Pancreas (tissue), 10 donors: ENCODE data around the gene GET4. TPM values are rescaled to one million over a fixed set of nuclear protein-coding genes. Genes with fewer than 3 reads are reported as not detected.
A peak's percentile ranks its signal among the peaks of the same experiment; 100 is the strongest.

Experiments used
- ATAC-seq, 4 donors: fragments of 200-7000 bp; cut with Tn5 transposase; one replicate each; pipeline versions ENCODE4 v1.8.0 to v1.9.1; 2020; ENCODE audit warnings: mild to moderate bottlenecking in 4 of 4, moderate library complexity in 4 of 4
- DNase-seq, 6 donors: peaks; one replicate each; pipeline ENCODE4 v3.0.0-alpha.2; 2020
- FAIRE-seq: peaks from 2 replicates; lab custom pipeline; 2012; peaks lifted over from hg19 to GRCh38; lab: Jason Lieb, UNC
- H3K27ac ChIP-seq, 4 donors: fragments of 200-600 bp; sonication (generic); 1 replicate in 3 of 4; 2 replicates in 1 of 4; pipeline versions ENCODE4 v1.5.0 to v1.8.0; 2020
- H3K27me3 ChIP-seq, 4 donors: fragments of 200-600 bp; one replicate each; pipeline ENCODE4 v1.8.0; 2021
- H3K36me3 ChIP-seq, 3 donors: fragments of 200-600 bp; sonication (generic) in 1 of 3; one replicate each; pipeline versions ENCODE4 v1.5.0 to v1.8.0; 2020 to 2021
- H3K4me1 ChIP-seq, 3 donors: fragments of 200-600 bp; one replicate each; pipeline ENCODE4 v1.8.0; 2021
- H3K4me3 ChIP-seq, 4 donors: fragments of 200-600 bp; sonication (generic) in 2 of 4; one replicate each; pipeline versions ENCODE4 v1.5.0 to v1.8.0; 2020 to 2021
- H3K9me3 ChIP-seq, 4 donors: fragments of 200-600 bp; one replicate each; pipeline ENCODE4 v1.8.0; 2021
- WGBS, 2 donors: extraction: QIAGEN DNeasy Blood & Tissue Kit; methylation state at CpG; one replicate each; pipeline ENCODE4 v1.1.7; 2013; 5-methylcytosine and 5-hydroxymethylcytosine counted together
- intact Hi-C, 3 donors: fragments of 100-400 bp; cut with DNase I; formaldehyde crosslinking; loops; one replicate each; pipeline versions ENCODE4 v1.11.1 to v1.14.2; 2022
- polyA plus RNA-seq, 2 donors: library from polyadenylated mRNA; stranded (reverse); fragments of 200-250 nt; gene quantifications; one replicate each; pipeline ENCODE4 v1.2.3, GENCODE V29; 2013
- total RNA-seq, 6 donors: library from RNA; stranded (reverse); fragmentation: NEBNext Ultra II Directional in 4 of 6; extraction: Animal tissue kit (Norgen Biotek cat#: 25700) in 4 of 6; gene quantifications; one replicate each; pipeline versions ENCODE4 v1.2.1 to v1.2.4, GENCODE V29; 2021 to 2023
- TF ChIP-seq, protein P1 (sequence below), 4 donors: fragments of 200-600 bp; sonication (generic) in 3 of 4; IDR thresholded peaks; one replicate each; pipeline versions ENCODE4 v1.5.0 to v1.8.0; 2021; ENCODE audit warnings: antibody characterized with exemption in 4 of 4
- donor health status: healthy with polysubstance abuse.
- donor health status: DM: no; HTN: no; CAD: no; lungs with moderate emphysema.
- donor health status: DM: no; HTN: no; CAD: no.
- donor health status: control.
- donor health status: control.
- donor health status: Bipolar disorder and iron deficiency.
- donor health status: DM: yes; HTN: yes; CAD: no.
- donor health status: DM: no; HTN: no; CAD: no.
- donor health status: DM: no; HTN: no; CAD: no.
- donor health status: DM: yes; HTN: yes; CAD: no.

GET4 gene
- total and polyA plus RNA-seq, 8 donors, result 13.1 to 94.5 (median 21.4) TPM

DNA sequence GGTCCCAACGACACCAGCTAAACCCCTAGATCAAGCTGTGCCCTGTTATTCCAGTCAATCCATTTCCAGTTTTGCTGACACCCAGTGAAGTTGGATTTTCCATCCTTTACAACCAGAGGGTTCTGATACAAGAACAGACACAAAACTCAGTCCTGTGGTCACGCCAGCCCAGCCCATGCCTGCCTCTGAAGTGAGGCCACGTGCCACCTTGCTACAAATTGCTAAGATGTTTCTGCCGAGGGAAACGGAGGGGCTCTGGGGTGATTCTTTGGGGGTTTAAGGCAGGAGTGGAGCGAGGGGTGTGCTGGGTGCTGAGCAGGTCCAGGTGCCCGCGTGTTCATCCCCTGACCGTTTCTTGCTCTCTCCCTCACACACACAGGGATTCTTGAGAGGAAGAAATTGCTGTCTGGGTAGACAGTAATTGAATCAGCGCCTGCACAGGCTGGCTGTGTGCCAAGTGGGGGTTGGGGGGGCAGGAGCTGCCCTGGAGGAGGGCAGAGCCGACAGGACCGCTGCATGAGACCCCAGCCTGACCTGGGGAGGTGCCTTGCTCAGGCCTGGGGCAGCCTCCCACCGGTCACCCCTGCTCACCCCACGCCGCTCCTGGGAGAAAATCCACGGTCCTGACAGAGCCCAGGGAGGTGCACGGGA lies 40.1 kb downstream of the GET4 start:
- TF ChIP-seq, protein P1, sequence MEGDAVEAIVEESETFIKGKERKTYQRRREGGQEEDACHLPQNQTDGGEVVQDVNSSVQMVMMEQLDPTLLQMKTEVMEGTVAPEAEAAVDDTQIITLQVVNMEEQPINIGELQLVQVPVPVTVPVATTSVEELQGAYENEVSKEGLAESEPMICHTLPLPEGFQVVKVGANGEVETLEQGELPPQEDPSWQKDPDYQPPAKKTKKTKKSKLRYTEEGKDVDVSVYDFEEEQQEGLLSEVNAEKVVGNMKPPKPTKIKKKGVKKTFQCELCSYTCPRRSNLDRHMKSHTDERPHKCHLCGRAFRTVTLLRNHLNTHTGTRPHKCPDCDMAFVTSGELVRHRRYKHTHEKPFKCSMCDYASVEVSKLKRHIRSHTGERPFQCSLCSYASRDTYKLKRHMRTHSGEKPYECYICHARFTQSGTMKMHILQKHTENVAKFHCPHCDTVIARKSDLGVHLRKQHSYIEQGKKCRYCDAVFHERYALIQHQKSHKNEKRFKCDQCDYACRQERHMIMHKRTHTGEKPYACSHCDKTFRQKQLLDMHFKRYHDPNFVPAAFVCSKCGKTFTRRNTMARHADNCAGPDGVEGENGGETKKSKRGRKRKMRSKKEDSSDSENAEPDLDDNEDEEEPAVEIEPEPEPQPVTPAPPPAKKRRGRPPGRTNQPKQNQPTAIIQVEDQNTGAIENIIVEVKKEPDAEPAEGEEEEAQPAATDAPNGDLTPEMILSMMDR (IDR thresholded peaks at IDR 0.05), result no peak
- ATAC-seq (peak in 1 of 4 donors; percentile 25), FAIRE-seq (no peak), DNase-seq (peak in 3 of 6 donors; percentile 63 to 85 (median 68))
- Histone ChIP-seq H3K36me3 (no peaks in the 10 kb centered on the region), H3K4me1 (no peaks in the 10 kb centered on the region), H3K27me3 (no peaks in the 10 kb centered on the region), H3K4me3 (no peak overlapping the region), H3K27ac (no peak overlapping the region), H3K9me3 (no peaks in the 10 kb centered on the region)
- WGBS, 2 donors, result 57 to 61% methylated on average over 15 to 17 of the region's 17 CpGs
- intact Hi-C loops, result no loop called here

DNA sequence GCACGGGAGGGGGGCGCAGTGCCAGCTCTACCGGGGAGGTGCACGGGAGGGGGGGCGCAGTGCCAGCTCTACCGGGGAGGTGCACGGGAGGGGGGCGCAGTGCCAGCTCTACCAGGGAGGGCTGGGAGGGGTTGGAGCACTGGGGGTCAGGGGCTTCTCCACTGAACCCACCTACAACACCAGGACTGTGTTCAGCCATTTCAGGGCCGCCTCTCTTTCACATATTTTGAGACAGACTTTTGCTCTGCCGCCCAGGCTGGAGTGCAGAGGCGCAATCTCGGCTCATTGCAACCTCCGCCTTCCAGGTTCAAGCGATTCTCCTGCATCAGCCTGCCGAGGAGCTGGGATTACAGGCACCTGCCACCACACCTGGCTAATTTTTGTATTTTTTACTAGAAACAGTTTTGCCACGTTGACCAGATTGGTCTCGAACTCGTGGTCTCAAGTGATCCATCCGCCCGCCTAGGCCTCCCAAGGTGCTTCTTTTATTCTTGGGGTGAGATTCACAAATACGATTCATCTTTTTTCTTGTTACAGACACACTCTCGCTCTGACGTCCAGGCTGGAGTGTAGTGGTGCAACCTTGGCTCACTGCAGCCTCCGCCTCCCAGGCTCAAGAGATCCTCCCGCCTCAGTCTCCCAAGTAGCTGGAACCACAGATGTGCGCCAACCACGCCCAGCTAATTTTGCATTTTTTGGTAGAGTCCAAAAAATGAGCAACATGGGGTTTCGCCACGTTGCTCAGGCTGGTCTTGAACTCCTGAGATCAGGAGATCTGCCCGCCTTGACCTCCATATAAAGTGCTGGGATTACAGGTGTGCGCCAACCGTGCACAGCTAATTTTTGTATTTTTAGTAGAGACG lies 41.1 kb downstream of the GET4 start:
- FAIRE-seq (no peak), ATAC-seq (no peak), DNase-seq (peak in 3 of 6 donors; percentile 21 to 28 (median 28))
- TF ChIP-seq, protein P1 (IDR thresholded peaks at IDR 0.05), result no peak
- Histone ChIP-seq H3K27me3 (no peaks in the 10 kb centered on the region), H3K4me1 (no peaks in the 10 kb centered on the region), H3K27ac (no peak overlapping the region), H3K4me3 (no peak overlapping the region), H3K9me3 (no peaks in the 10 kb centered on the region), H3K36me3 (no peaks in the 10 kb centered on the region)
- WGBS, 2 donors, result 78 to 87% methylated on average over 25 to 29 of the region's 33 CpGs
- intact Hi-C loops, result no loop called here

DNA sequence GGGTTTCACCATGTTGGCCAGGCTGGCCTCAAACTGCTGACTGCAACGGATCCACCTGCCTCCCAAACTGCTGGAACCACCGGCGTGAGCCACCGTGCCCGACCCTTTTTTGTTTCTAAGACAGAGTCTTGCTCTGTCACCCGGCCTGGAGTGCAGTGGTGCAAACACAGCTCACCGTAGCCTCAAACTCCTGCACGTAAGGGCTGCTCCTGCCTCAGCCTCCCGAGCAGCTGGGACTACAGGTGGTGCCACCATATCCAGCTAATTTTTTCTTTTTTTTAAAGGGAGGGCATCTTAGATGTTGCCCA lies 41.7 kb downstream of the GET4 start:
- H3K4me1 ChIP-seq, result no peaks in the 10 kb centered on the region
- TF ChIP-seq, protein P1 (IDR thresholded peaks at IDR 0.05), result no peak
- no peak overlapping the region for H3K27ac ChIP-seq
- H3K27me3 ChIP-seq, result no peaks in the 10 kb centered on the region
- WGBS, 2 donors, result 93 to 97% methylated on average over 9 of the region's 9 CpGs
- DNase-seq (peak in 3 of 6 donors; percentile 5 to 53 (median 26)), ATAC-seq (no peak), FAIRE-seq (no peak)
- intact Hi-C loops, result no loop called here
- H3K36me3 ChIP-seq, result no peaks in the 10 kb centered on the region
- H3K4me3 ChIP-seq, result no peak overlapping the region
- no peaks in the 10 kb centered on the region for H3K9me3 ChIP-seq

DNA sequence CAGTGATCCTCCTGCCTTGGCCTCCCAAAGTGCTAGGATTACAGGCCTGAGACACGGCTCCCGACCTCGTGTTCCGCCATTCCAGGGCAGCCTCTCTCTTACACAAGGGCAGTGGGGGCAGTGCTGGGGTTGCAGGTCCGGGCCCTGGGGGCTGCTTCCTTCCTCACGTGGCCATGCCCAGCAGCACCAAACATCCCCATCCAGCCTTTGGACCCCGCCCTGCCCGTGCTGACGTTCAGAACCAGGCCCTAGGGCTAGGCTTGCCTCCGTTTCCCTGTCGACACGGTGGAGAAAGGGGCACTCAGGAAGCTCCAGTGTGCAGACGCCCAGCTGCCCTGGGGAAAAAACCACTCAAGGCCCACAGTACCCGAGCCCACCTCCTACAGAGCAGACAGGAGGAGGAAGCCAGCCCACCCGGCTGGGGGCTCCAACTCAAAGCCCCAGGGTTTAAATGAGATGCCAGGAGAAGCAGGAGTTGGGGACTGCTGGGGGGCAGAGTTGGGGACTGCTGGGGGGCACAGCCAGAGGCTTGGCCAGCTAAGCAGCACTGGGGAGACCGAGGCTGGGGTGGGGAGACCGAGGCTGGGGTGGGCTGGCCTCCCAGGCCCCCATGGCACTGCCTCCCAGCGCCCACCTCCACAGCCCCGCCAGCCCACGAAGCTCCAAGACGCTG lies 42.2 kb downstream of the GET4 start:
- TF ChIP-seq, protein P1 (IDR thresholded peaks at IDR 0.05), result no peak
- no peaks in the 10 kb centered on the region for H3K36me3 ChIP-seq
- no peaks in the 10 kb centered on the region for H3K27me3 ChIP-seq
- 87 to 90% methylated on average over 17 to 21 of the region's 21 CpGs for WGBS, 2 donors
- no peak overlapping the region for H3K27ac ChIP-seq
- ATAC-seq, result no peak
- no peaks in the 10 kb centered on the region for H3K9me3 ChIP-seq
- DNase-seq, result peak in 4 of 6 donors; percentile 10 to 50 (median 32)
- intact Hi-C loops, result no loop called here
- H3K4me3 ChIP-seq, result no peak overlapping the region
- no peak for FAIRE-seq
- no peaks in the 10 kb centered on the region for H3K4me1 ChIP-seq
